HG03039 (cell line): ENCODE data around the gene KRT14.
"Not testable (repeated sequence)": the region's sequence is repeated elsewhere in the genome, so short reads cannot be mapped to it uniquely, and the experiment has no call there.

Experiments used
- ATAC-seq: cut with Tn5 transposase; IDR thresholded peaks from one replicate; pipeline ENCODE4 v1.9.1; 2021; ENCODE audit warnings: mild to moderate bottlenecking, moderate library complexity; ENCODE audit not compliant: unreplicated experiment

KRT14 gene

DNA sequence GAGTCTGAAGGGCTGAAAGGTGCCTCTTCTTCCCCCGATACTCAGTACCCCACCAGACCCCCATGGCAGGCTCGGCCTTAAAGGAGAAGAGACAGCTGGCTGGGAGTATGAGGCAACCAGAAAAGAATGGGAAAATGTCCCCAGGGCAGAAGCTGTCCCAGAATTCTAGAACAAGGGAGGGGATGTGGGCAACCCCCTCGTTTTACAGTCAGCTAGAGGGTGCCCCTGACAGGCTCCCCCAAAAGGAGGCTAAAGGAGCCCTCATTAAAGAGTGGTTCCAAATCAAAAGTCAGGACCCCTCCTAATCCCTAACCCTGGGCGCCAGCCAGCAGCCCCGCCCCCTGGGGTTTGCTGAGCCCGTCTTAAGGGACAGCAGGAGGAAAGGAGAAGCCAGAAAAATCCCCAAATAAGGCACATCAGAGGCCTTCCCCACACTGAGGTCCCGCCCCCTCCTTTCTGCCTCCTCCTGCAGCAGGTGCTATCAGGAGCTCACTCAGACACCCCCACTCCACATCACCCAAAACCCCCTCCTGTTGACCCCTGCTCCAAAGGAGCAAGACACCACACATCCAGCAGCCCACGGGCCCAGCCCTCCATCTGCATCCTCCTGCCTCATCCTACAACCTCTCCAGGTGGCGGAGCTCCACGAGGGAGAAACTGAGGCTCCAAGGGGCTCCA is 36.6 kb upstream of the KRT14 start:
- not testable (repeated sequence) for ATAC-seq

DNA sequence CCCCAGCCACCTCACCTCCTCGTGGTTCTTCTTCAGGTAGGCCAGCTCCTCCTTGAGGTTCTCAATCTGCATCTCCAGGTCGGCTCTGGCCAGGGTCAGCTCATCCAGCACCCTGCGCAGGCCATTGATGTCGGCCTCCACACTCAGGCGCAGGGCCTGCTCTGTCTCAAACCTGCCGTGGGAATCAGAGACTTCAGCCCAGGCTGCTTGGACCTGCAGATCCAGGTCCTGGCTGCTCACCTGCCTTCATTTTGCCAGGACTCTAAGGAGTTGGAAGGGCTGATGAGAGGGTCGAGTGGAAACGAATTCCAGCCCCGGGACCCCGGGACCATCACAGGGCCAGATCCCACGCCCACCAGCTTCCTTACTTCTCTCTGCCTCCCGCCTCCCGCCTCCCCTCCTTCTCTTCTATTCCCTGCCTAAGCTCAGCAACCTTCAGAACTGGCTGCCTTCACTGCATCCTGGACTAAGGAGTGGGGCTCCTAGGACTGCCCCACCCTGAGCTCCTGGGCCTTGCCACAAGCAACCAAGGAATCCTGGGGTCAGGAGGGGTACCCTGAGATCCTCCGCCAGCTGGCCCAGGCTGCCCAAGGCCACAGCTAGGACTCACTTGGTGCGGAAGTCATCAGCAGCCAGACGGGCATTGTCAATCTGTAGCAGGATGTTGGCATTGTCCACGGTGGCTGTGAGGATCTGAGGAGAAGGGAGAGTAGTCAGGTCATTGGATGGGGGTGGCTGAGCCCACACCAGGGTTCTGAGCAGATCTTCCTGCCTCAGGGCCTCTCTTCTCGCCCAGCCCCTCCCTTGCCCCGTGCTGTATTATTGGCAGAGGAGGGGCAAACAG is 35.9 kb upstream of the KRT14 start:
- not testable (repeated sequence) for ATAC-seq

DNA sequence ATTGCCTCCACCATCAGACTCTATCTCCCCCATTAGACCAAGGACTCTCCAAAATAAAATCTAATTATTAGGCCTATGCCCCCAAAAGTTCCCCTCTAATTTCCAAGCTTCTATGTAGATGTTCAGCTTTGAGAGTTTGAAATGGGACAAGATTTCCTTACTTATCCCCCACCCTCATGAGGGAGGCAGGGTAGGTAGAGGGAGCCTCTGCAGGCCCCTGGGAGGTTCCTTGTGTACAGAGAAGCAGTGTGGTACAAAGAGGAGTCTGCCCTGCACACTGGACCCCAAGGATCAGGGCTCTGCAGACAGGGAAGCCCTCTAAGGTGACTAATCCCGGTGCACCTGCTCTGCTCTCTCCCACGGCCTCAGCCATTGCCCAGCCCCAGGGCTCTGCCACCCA is 35.2 kb upstream of the KRT14 start:
- no peak for ATAC-seq

DNA sequence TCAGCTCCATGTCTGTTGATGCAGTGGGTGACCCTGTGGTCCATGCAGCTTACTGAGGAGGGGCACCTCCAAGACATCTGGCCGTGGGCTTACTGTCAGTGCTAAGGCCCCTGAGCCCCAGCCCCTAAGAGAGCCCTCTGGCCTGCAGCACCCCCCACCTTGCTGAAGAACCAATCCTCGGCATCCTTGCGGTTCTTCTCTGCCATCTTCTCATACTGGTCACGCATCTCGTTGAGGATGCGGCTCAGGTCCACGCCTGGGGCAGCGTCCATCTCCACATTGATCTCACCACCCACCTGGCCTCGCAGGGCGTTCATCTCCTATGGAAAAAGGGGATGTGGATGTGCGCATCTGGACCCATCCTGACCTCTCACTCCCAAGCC is 34.7 kb upstream of the KRT14 start:
- ATAC-seq, result not testable (repeated sequence)

DNA sequence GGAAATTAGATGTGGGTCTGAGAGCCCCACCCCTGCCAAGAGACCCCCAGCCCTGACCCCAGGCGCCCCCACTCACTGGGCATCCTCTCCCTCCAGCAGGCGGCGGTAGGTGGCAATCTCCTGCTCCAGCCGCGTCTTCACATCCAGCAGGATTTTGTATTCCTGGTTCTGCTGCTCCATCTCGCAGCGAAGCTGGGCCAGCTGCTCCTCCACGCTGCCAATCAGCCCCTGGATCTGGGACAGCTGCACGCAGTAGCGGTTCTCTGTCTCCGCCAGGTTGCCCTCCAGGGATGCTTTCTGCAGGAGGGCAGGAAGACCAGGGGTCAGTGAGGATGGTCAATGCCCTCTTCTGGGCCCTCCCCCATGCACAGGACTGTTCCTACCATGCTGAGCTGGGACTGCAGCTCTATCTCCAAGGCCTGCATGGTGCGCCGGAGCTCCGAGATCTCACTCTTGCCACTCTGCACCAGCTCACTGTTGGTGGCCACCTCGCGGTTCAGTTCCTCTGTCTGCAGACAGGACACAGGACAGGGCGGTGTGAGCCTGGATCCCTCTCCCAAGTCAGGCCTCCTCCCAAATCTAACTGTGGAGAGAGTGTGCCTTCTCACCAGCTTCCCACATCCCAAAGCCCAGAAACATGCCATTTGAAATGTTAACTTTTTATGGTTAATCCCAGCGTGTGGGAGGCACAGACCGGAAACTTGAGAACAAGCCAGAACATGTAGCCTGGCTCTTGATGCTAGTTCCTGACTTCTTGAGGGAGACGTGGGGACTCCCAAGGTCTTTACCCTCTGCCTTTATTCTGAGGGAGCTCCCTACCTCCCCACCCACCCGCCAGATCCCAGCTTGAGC is 34.1 kb upstream of the KRT14 start:
- ATAC-seq, result no peak

DNA sequence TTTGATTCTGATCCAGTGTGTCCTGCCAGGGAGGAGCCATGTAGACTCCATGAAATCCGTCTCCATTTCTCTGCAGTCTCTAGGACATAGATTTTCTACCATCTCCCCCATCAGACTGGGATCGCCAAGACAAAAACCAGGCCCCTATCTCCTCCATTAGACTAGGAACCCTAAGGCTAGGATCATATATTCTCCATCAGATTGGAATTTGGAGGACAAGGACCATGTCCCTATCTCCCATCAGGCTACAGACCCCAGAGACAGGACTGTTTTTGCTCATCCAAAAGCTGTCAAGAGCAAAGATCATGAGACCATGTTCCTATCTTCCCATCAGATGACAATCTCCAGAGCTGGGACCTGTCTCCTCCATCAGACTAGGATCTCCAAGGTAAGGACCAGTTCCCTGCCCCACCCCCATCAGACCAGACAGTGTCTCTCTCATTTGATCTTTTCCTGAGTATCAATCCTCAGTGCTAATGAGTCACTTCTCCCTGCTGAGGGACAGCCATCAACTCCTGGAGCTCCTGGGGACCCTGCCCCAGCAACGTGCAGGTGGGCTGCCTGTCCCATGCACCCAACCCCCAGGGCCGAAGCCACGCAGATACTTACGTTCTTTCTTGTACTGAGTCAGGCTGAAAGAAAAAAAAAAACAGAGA is 33.4 kb upstream of the KRT14 start:
- not testable (repeated sequence) for ATAC-seq

DNA sequence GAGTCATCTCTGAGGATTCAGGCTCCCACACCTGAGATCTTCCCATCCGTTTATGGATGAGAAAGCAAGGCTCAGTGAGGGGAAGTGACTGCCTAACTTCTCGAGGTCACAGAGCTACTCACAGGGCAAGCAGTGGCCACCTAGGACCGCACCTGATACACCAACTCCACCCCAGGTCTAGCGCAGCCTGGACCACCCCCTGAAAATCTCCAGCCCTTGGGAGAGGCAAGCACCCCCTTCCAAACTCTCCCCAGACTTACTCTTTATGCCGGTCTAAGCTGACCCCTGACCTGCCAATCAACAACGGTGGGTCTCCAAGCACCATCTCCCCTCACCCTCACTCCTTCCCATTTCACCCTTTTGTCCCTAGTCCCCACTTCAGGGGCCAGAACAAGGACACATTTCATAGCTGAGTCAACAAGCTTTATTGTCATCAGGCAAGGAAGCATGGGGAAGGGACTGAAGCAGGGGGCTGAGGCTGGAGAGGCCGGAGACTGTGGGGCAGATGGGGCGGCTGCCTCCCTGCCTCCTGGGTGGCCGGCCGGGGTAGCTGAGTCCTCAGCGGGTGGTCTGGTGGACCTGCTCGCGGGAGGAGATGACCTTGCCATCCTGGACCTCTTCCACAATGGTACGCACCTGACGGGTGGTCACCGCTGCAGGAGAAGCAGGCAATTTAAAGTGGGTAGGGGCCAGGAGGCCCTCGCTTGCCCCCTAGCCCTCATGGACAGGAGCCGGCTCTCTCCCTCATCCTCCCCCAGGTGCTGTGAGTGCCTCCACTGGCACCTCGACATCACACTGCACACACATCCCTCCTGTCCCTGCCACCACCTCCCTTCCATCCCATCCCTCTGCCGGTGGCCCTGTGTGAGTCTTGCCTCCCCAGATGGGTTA is 32.6 kb upstream of the KRT14 start:
- no peak for ATAC-seq

DNA sequence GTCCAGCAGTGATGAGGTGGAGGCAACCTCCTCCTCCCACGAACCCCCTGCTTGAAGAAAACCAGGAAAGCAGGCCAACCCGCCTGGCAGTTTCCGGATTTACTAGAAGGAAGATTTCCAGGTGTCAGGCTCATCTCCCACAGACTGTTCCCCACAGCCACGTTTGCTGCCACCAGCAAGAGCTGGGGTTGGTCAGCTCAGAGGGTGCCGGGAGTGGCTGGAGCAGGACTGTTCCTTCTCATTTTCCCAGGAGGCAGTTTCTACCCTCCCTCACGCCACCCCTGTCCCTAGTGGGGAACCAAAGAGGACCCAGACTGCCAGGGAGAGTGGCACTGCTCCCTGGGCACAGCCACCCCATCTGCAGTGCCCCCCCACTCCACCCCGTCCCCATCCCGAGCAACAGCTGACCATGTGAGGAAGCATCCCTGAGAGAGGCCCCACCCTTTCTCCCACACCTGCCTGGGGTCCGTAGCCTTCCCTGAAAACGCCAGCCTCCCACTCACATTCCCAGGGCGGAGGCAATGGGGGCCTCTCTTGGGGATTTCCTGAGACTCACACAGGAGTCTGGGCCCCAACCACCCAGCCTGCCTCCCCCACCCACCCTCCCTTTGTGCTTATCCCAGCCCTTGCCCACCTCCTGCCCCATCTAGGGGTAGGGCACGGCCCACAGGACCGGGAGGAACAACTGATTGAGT is 31.8 kb upstream of the KRT14 start:
- ATAC-seq, result no peak

DNA sequence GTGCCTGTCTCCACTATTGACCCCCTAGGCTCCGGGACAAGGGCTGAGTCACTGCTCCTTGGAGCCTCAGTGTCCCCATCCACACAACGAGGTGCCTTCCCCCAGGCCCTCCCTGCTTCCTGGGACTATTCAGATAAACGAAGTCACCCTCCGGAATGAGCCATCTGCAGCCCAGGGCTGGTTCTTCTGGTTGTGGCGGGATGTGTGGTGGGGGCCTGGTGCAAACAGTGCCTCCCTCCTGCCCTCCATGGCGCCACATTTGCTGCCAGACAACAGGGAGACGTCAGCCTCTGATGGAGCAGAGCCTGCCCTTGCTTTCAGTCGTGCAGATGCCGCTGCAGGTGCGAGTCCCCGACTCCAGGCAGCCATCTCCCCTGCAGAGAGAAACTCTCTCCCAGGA is 31.0 kb upstream of the KRT14 start:
- ATAC-seq, result no peak

DNA sequence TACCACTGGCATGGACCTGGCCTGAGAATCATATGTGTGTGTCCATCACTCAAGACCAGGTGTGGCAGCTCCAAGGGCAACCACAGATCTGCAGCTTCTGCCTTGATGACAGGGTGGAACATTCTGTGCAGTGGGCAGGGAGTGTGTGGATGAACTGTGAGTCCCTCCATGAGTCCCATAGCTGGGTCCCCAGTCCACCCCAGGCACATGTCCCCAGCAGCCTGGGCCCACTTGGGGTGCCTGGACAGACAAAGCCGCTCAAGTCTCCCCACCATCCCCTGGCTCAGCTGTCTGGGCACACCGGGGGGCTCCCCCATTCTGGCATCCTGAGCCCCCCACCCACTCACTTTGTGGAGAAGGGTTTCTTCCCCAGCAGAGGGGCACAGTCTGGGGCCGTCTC is 30.4 kb upstream of the KRT14 start:
- no peak for ATAC-seq

DNA sequence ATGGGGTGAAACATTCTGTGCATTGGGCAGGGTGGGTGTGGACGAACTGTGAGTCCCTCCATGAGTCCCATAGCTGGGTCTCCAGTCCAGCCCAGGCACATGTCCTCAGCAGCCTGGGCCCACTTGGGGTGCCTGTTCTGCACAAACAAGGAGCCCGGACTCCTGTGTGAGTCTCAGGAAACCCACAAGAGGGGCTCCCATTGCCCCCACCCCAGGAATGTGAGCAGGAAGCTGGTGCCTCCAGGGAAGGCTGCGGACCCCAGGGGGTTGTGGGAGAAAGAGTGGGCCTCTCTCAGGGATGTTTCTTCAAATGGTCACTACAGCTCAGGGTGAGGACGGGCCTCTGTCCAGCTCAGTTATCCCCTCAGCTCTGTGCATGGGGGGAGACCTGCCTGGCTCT is 29.8 kb upstream of the KRT14 start:
- ATAC-seq, result not testable (repeated sequence)

DNA sequence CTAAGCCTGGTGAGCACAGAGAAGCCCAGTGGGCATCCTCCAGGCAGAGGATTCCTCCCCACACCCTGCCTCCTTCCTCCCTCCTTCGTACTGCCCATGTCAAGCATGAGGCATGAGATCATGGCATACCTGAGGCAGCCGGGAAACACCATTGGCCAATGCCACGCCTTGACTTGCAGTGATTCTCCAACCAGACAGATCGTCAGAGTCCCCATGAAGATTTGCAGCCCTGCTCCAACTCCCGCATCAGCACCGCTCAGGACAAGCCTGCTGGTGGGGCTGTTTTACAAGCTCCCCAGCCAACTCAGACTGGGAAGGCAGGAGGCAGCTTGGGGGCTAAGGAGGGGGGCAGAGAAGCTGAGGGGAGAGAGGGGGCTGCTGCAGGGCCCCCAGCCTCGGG is 28.8 kb upstream of the KRT14 start:
- ATAC-seq, result no peak

DNA sequence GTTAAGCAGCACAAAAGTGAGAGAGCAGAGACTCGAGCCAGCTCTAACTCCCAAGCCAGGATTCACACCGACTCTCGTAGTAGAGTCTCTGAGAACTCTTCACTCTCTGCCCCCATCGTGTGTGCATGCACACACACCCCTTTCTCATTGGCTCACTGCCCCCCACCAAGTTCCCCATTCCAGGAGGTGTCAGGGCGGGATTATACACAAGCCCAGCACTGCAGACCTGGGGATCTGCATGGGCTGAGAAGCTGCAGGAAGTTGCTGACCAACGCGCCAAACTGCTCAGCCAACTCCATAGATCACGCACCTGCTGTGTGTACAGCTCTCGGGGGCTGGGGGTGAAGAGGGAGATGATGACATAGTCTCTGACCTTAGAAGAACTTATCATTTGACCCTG is 28.1 kb upstream of the KRT14 start:
- not testable (repeated sequence) for ATAC-seq

DNA sequence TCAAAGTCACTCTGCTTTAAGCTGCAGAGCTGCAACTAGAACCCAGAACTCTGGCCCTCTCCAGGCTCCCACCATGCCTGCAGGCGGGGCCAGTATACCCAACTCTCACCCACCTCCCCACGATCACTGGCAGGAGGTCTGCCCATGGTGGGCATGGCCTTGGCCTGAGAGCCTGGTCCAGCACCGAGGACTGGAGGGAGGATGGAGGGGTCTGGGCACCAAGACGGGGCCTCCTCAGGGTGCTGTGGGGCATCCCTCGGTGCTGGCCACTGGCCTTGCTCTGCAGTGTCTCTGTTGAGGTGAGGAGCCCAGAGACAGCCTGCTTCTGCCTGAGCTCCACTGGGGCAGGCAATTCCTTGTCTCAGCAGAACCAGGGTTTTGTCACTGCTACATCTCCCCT is 27.4 kb upstream of the KRT14 start:
- no peak for ATAC-seq

DNA sequence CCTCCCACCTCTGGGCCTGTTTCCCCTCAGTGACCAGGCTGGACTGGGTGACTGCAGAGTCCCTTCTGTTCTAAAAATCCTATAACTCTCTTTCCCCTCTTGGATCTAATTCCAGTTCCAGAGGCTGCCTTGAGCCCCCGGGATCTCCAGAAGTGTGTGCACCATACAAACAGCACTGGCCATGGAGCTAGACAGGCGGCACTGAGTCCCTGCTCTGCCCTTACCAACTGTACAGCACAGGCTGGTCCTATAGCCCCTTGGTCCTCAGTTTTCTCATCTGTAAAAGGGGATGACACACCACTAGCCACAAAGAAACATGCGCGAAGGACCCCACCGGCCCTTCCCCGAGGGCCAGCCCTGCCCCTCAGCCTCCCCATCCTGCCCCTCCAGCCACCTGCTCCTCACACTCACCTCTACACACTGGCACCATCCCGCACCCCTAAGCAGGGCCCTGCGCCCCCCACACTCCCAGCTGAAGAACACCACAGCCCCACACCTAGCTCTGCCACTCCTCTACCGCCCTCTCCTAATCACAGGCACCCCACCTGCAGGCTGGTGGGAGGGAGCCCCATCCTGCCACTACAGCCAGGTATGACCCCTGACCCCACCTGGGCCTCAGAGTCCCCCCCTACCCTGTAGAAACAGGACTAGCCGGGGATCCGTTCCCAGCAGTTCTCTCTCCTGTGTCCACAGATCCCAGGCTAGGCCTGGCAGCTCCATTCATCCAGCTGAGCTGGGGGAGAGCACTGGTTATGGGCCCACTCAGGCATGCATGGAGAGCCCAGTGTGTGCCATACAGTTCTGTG is 26.8 kb upstream of the KRT14 start:
- no peak for ATAC-seq

DNA sequence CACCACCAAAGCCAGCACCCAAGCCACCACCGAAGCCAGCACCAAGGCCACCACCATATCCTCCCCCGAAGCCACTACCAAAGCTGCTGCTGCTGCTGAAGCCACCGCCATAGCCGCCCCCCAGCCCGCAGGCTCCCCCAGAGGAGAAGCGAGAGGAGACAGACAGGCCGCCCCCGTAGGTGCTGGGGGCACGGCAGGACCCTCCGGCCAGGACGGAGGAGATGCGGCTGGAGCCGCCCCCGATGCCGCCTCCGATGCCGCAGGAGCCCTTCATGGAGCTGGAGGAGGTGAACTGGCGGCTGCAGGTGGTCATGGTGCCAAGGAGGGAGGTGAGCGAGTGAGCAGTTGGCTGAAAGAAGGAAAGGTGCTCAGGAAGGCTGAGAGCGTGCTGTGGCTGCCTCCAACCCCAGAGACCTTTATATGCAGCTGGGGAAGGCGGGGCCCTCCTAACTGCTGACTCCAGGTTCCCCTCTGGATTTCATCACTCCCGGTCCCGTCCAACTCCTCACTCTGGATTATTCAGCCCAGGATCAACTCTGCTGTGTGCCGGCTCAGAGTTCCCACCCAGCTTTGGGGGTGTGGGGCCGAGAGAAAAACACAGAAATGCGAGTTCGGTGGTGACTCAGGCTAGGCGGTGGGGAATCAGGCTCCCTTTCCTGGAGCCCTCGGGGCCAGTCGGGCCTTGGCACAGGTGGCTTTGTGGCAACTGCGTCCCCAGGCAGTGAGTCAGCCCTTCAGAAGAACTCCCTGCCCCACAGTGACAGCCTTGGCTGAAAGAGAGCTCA is 25.9 kb upstream of the KRT14 start, which contains the start of gene KRT16:
KRT16 (minus strand) TSS at position 392 of the 785 bp plus-strand sequence; CDS start at position 313, 79 bp downstream.
- not testable (repeated sequence) for ATAC-seq

DNA sequence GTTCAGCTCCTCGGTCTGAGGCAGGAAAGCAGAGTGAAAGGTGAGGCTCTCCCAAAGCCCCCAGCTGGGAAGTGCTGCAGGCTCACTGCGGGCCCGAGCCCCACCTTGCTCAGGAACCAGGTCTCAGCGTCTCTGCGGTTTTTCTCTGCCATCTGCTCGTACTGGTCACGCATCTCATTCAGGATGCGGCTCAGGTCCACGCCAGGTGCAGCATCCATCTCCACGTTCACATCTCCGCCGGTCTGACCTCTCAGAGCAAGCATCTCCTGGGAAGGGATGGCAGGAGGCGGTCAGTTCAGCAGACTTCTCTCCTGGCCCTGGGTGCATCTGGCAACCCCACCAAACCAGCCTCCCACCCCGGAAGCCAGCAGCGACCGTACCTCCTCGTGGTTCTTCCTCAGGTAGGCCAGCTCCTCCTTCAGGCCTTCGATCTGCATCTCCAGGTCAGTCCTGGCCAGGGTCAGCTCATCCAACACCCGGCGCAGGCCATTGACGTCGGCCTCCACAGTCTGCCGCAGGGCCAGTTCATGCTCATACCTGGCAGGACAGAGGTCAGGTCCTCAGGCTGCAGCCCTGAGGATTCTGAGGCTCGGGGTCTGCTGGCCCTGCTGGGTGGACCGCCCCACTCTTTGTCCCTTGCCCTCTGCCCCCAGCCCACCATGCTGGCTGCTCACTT is 24.4 kb upstream of the KRT14 start:
- no peak for ATAC-seq
